Testis (tissue), 3 donors: Measurements from ENCODE around the gene SMAP1. TPM values are rescaled to one million over a fixed set of nuclear protein-coding genes. Genes with fewer than 3 reads are reported as not detected.

Experiments
- DNase-seq: peaks from one replicate; pipeline ENCODE4 v3.0.0-alpha.2; 2019
- H3K27ac ChIP-seq, 2 donors: fragments of 200-600 bp; sonication (generic); one replicate each; pipeline ENCODE4 v1.5.1; 2019
- H3K27me3 ChIP-seq: fragments of 200-600 bp; sonication (generic); one replicate; pipeline ENCODE4 v1.5.1; 2019
- H3K36me3 ChIP-seq: fragments of 200-600 bp; sonication (generic); one replicate; pipeline ENCODE4 v1.5.1; 2017; ENCODE audit warnings: low read depth; ENCODE audit errors: missing control alignments
- H3K4me1 ChIP-seq: fragments of 200-600 bp; sonication (generic); one replicate; pipeline ENCODE4 v1.5.1; 2019
- H3K4me3 ChIP-seq, 2 donors: fragments of 200-600 bp; sonication (generic); one replicate each; pipeline ENCODE4 v1.5.1; 2017 to 2019
- H3K9me3 ChIP-seq: fragments of 200-600 bp; sonication (generic); one replicate; pipeline ENCODE4 v1.5.1; 2017
- CTCF ChIP-seq, 3 experiments: fragments of 450-650 bp in 2 of 3; fragments of 200-600 bp in 1 of 3; sonication (generic) in 1 of 3; IDR thresholded peaks; one replicate each; pipeline ENCODE4 v1.5.1; 2016 to 2019; ENCODE audit warnings: antibody characterized with exemption in 3 of 3, mild to moderate bottlenecking in 2 of 3, moderate library complexity in 1 of 3
- POLR2A ChIP-seq: fragments of 450-650 bp; IDR thresholded peaks from one replicate; pipeline ENCODE4 v1.6.1; 2017; ENCODE audit warnings: antibody characterized with exemption, mild to moderate bottlenecking, moderate library complexity
- WGBS, 2 donors: methylation state at CpG; one replicate each; pipeline ENCODE4 v1.1.5; 2018; 5-methylcytosine and 5-hydroxymethylcytosine counted together
- intact Hi-C: fragments of 100-400 bp; cut with DNase I; formaldehyde crosslinking; loops from one replicate; pipeline ENCODE4 v1.15.1; 2023; ENCODE audit warnings: low total_unique reads
- polyA plus RNA-seq: library from polyadenylated mRNA; stranded (reverse); fragments of 350-450 nt; fragmentation: Illumina TruSeq; extraction: RNeasy Lipid Tissue Mini Kit (QIAGEN cat#74804); gene quantifications from one replicate; pipeline ENCODE4 v1.2.3, GENCODE V29; 2014; ENCODE audit warnings: low read depth, low replicate concordance; ENCODE audit not compliant: insufficient read depth
- total RNA-seq, 2 donors: library from RNA; depleted of rRNA; stranded (reverse); fragments of >200 nt; gene quantifications; one replicate each; pipeline ENCODE4 v1.2.3, GENCODE V29; 2016

SMAP1 gene
- total and polyA plus RNA-seq, 3 donors from 2014 or later = 36.1 to 43.3 (median 41.6) TPM

GRCh38 chr6:70879496-70879895, 211.8 kb downstream of the SMAP1 start:
- Histone ChIP-seq H3K27me3 (no peaks in the 10 kb centered on the region), H3K9me3 (no peaks in the 10 kb centered on the region), H3K27ac (no peak overlapping the region), H3K4me3 (no peak overlapping the region), H3K4me1 (no peaks in the 10 kb centered on the region), H3K36me3 (no peaks in the 10 kb centered on the region)
- WGBS, 2 donors = 88 to 91% methylated on average over 5 of the region's 5 CpGs
- TF ChIP-seq POLR2A = no peak
- no peak for TF ChIP-seq CTCF (IDR thresholded peaks at IDR 0.05)
- intact Hi-C loops = no loop called here
- no peak for DNase-seq

- Histone ChIP-seq H3K4me3 (no peak overlapping the region), H3K4me1 (no peaks in the 10 kb centered on the region), H3K27ac (no peak overlapping the region), H3K36me3 (no peaks in the 10 kb centered on the region), H3K27me3 (no peaks in the 10 kb centered on the region), H3K9me3 (no peaks in the 10 kb centered on the region)
- DNase-seq = peak; percentile 76
- WGBS, 2 donors = 32 to 37% methylated on average over 17 of the region's 17 CpGs
- intact Hi-C loops = loop anchor here (10.0 kb wide), 1 partner anchor 180 kb away; no protein-coding TSS in a partner anchor
- TF ChIP-seq POLR2A (no peak), CTCF (IDR thresholded peaks at IDR 0.05) (peak; percentile 84 to 92 (median 87))
These were observed 216.6 kb downstream of the SMAP1 start for GRCh38 chr6:70884074-70884983.

GRCh38 chr6:70886071-70886470, 218.4 kb downstream of the SMAP1 start:
- no peak overlapping the region for H3K27ac ChIP-seq
- no peak for DNase-seq
- H3K27me3 ChIP-seq = no peaks in the 10 kb centered on the region
- 79 to 97% methylated on average over 2 of the region's 2 CpGs for WGBS, 2 donors
- H3K4me3 ChIP-seq = no peak overlapping the region
- H3K9me3 ChIP-seq = no peaks in the 10 kb centered on the region
- TF ChIP-seq CTCF (IDR thresholded peaks at IDR 0.05) = no peak
- no peak for TF ChIP-seq POLR2A
- H3K4me1 ChIP-seq = no peaks in the 10 kb centered on the region
- no peaks in the 10 kb centered on the region for H3K36me3 ChIP-seq
- intact Hi-C loops = loop anchor here (10.0 kb wide), 1 partner anchor 181 kb away; no protein-coding TSS in a partner anchor

- Histone ChIP-seq H3K36me3 (no peaks in the 10 kb centered on the region), H3K4me3 (no peak overlapping the region), H3K9me3 (no peaks in the 10 kb centered on the region), H3K4me1 (no peaks in the 10 kb centered on the region), H3K27ac (no peak overlapping the region), H3K27me3 (no peaks in the 10 kb centered on the region)
- TF ChIP-seq POLR2A = no peak
- no peak for TF ChIP-seq CTCF (IDR thresholded peaks at IDR 0.05)
- no peak for DNase-seq
- intact Hi-C loops = loop anchor here (10.0 kb wide), 1 partner anchor 182 kb away; no protein-coding TSS in a partner anchor
- WGBS, 2 donors = 76 to 91% methylated on average over 2 of the region's 2 CpGs
These were observed 219.0 kb downstream of the SMAP1 start for GRCh38 chr6:70886661-70887060.
